ENCODE results near the gene GPR62. TPM values are rescaled to one million over a fixed set of nuclear protein-coding genes. Genes with fewer than 3 reads are reported as not detected.

The GPR62 gene
- total and polyA plus RNA-seq, 2 of the 8 experiments (the other 6 are each of a cell fraction or from before 2014, with no cell fraction given): 0.22 to 0.29 TPM

DNA sequence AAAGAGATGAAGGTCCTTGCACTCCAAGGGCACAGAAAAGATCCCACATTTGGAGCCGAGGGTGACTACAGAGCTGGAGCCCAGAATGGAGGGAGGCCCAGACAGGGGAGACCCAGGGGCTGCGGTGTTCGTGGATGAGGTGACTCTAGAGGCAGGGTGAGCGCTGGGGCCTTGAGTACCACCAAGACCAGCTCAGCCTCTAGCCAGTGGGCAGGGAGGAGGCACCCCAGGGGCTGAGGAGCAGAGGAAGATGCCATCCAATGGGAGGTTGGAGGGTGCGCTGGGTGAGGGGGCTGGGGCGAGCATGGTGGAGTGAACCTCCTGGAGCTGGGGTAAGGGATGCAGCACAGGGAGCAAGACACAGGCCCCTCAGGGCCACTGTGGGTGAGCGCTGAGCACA lies 26.7 kb upstream of the GPR62 start:
- Histone ChIP-seq H3K79me2 (ENCODE audit: control insufficient read depth in 1 of 2, insufficient read depth in 2 of 2, low read length in 2 of 2) (no peaks in the 10 kb centered on the region), H2BK20ac (ENCODE audit: low read length) (no peak overlapping the region), H2BK5ac (ENCODE audit: low read depth, low read length) (no peak overlapping the region), H2AK5ac (ENCODE audit: low read depth, low read length) (no peak overlapping the region), H3K56ac (replicated peaks; ENCODE audit: insufficient read length, low read depth, low read length) (no peak overlapping the region), H3K4me2 (ENCODE audit: insufficient read depth in 1 of 2, low read depth in 2 of 2, low read length in 2 of 2) (no peak overlapping the region), H2BK12ac (ENCODE audit: low read depth, low read length) (no peak overlapping the region), H3K79me1 (ENCODE audit: low read depth, low read length) (no peaks in the 10 kb centered on the region), H3K4me3 (ENCODE audit: extremely low read depth in 1 of 4, insufficient read depth in 2 of 4, low read depth in 3 of 4, low read length in 4 of 4) (no peak overlapping the region), H3K27ac (ENCODE audit: low read depth, low read length) (no peak overlapping the region), H2AFZ (ENCODE audit: low read length) (no peak overlapping the region), H2BK120ac (replicated peaks; ENCODE audit: low read depth, low read length) (no peak overlapping the region), H3K9ac (replicated peaks in 1 of 4; ENCODE audit: extremely low read depth in 1 of 4, low read depth in 3 of 4, low read length in 3 of 4) (no peak overlapping the region), H4K91ac (replicated peaks; ENCODE audit: insufficient read length, low read length) (no peak overlapping the region), H2BK15ac (ENCODE audit: low read length) (no peak overlapping the region), H3K36me3 (ENCODE audit: control insufficient read depth in 2 of 4, insufficient read depth in 4 of 4, low read length in 3 of 4) (peaks cover 0 to 9% (median 5%) of the 10 kb centered on the region in 4 experiments; a peak in 4 of 8 replicates), H3K18ac (ENCODE audit: extremely low read depth, low read length) (no peak overlapping the region), H3K27me3 (replicated peaks in 1 of 4; ENCODE audit: control insufficient read depth in 3 of 4, extremely low read depth in 1 of 4, insufficient read depth in 3 of 4, low read length in 3 of 4) (no peaks in the 10 kb centered on the region), H3K23ac (ENCODE audit: insufficient read length) (no peak overlapping the region), H3K4me1 (replicated peaks in 1 of 4; ENCODE audit: control insufficient read depth in 3 of 4, insufficient read depth in 4 of 4, low read length in 3 of 4) (no peaks in the 10 kb centered on the region), H4K8ac (ENCODE audit: extremely low read depth, insufficient read depth, low read length) (no peak overlapping the region), H3K14ac (ENCODE audit: insufficient read length) (no peak overlapping the region), H3K23me2 (ENCODE audit: low read depth, low read length) (no peaks in the 10 kb centered on the region), H3K4ac (replicated peaks; ENCODE audit: insufficient read length, low read depth, low read length) (no peak overlapping the region), H4K20me1 (replicated peaks in 1 of 2; ENCODE audit: control insufficient read depth in 1 of 2, insufficient read depth in 2 of 2, low read length in 2 of 2) (peaks cover 0 to 6% of the 10 kb centered on the region in 2 experiments), H3K9me3 (ENCODE audit: insufficient read depth in 2 of 2, low read depth in 1 of 2, low read length in 1 of 2) (no peaks in the 10 kb centered on the region), H4K5ac (ENCODE audit: insufficient read length, low read depth, low read length) (no peak overlapping the region)
- 86% methylated on average over 7 of the region's 7 CpGs; no CpG with 5 or more reads in 1 of the 2 experiments for WGBS, 2 experiments (ENCODE audit: extremely low coverage in 1 of 2, insufficient coverage in 1 of 2, insufficient read length in 1 of 2, insufficient replicate concordance in 2 of 2, low coverage in 1 of 2, low lambda C conversion rate in 2 of 2, missing lambda C conversion rate in 1 of 2)
- CTCF ChIA-PET (ENCODE audit: partially characterized antibody): interaction anchor here (1.1 kb wide), 1 partner anchor 45 kb away, joined by 3 read pairs; the partner anchor contains the start of gene ABHD14B
- FAIRE-seq (no peak), DNase-seq (ENCODE audit: low read depth in 1 of 2, low spot score in 2 of 2) (no peak)
- POLR2A ChIA-PET (ENCODE audit: partially characterized antibody): interaction anchor here (2.4 kb wide), 1 partner anchor 54 kb away, joined by 7 read pairs; the partner anchor contains the start of gene ACY1
- TF ChIP-seq EZH2 (IDR thresholded peaks at IDR 0.05; ENCODE audit: low read depth, low read length, severe bottlenecking) (no peak), BCL11A (IDR thresholded peaks at IDR 0.05; ENCODE audit: low read depth in 2 of 2, low read length in 2 of 2) (no peak), JUN (IDR thresholded peaks at IDR 0.05; ENCODE audit: low read depth, low read length) (no peak), SUZ12 (IDR thresholded peaks at IDR 0.05; ENCODE audit: low read length) (no peak), FOSL1 (IDR thresholded peaks at IDR 0.05; ENCODE audit: insufficient read depth, low read depth, low read length) (no peak), RNF2 (IDR thresholded peaks at IDR 0.05; ENCODE audit: borderline replicate concordance, low read depth, low read length, missing control alignments, poor library complexity, severe bottlenecking) (no peak), POLR2A (IDR thresholded peaks at IDR 0.05; ENCODE audit: control extremely low read depth in 1 of 2, low read depth in 2 of 2, low read length in 2 of 2) (no peak), MAFK (IDR thresholded peaks at IDR 0.05; ENCODE audit: low read depth, low read length) (no peak), EGR1 (IDR thresholded peaks at IDR 0.05; ENCODE audit: borderline replicate concordance, low read depth, low read length) (no peak), TEAD4 (IDR thresholded peaks at IDR 0.05; ENCODE audit: low read depth, low read length) (no peak), SIRT6 (IDR thresholded peaks at IDR 0.05; ENCODE audit: low read length) (no peak), CHD2 (IDR thresholded peaks at IDR 0.05; ENCODE audit: low read length) (no peak), TCF12 (IDR thresholded peaks at IDR 0.05; ENCODE audit: low read depth, low read length) (no peak), TAF7 (optimal IDR thresholded peaks at IDR 0.05; ENCODE audit: borderline replicate concordance, low read depth, low read length) (no peak)
- TF ChIP-seq, protein P1, sequence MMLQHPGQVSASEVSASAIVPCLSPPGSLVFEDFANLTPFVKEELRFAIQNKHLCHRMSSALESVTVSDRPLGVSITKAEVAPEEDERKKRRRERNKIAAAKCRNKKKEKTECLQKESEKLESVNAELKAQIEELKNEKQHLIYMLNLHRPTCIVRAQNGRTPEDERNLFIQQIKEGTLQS (IDR thresholded peaks at IDR 0.05; ENCODE audit: insufficient read depth, low read depth, low read length): no peak

Data from H1 (cell line).